ENCODE data around the gene CAMSAP3.

CAMSAP3 gene, protein sequence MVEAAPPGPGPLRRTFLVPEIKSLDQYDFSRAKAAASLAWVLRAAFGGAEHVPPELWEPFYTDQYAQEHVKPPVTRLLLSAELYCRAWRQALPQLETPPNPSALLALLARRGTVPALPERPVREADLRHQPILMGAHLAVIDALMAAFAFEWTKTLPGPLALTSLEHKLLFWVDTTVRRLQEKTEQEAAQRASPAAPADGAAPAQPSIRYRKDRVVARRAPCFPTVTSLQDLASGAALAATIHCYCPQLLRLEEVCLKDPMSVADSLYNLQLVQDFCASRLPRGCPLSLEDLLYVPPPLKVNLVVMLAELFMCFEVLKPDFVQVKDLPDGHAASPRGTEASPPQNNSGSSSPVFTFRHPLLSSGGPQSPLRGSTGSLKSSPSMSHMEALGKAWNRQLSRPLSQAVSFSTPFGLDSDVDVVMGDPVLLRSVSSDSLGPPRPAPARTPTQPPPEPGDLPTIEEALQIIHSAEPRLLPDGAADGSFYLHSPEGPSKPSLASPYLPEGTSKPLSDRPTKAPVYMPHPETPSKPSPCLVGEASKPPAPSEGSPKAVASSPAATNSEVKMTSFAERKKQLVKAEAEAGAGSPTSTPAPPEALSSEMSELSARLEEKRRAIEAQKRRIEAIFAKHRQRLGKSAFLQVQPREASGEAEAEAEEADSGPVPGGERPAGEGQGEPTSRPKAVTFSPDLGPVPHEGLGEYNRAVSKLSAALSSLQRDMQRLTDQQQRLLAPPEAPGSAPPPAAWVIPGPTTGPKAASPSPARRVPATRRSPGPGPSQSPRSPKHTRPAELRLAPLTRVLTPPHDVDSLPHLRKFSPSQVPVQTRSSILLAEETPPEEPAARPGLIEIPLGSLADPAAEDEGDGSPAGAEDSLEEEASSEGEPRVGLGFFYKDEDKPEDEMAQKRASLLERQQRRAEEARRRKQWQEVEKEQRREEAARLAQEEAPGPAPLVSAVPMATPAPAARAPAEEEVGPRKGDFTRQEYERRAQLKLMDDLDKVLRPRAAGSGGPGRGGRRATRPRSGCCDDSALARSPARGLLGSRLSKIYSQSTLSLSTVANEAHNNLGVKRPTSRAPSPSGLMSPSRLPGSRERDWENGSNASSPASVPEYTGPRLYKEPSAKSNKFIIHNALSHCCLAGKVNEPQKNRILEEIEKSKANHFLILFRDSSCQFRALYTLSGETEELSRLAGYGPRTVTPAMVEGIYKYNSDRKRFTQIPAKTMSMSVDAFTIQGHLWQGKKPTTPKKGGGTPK

GRCh38 chr19:7595466-7596133, at the start of gene CAMSAP3:
Gene CAMSAP3, plus strand, starts transcription at chr19:7595863. Its CDS starts 140 bp downstream, at chr19:7596003.
- FAIRE-seq (no peak), DNase-seq (ENCODE audit: insufficient read length, low spot score) (peak; percentile 82)

DNA sequence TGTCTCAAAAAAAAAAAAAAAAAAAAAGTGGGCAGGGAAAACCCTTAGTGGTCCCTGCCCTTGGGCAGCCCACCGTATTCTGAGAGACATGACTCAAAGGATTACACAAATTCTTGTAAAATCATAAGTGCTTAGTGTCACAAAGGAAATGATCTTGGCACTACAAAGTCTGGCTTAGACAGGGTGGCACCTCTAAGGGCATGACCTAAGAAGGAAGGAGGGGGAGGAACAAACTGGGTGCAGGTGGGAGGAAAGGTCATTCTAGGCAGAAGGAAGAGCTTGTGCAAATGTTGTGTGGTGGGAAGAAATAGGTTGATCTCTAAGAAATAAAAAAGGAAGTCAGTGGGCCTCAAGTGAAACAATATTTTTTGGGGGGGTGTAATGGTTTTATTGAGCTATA, 49.8 kb upstream of the CAMSAP3 start:
- FAIRE-seq (no peak), DNase-seq (ENCODE audit: insufficient read length, low spot score) (no peak)

- FAIRE-seq (no peak), DNase-seq (ENCODE audit: insufficient read length, low spot score) (no peak)
These were observed 48.5 kb upstream of the CAMSAP3 start for GRCh38 chr19:7547159-7547558.

DNA sequence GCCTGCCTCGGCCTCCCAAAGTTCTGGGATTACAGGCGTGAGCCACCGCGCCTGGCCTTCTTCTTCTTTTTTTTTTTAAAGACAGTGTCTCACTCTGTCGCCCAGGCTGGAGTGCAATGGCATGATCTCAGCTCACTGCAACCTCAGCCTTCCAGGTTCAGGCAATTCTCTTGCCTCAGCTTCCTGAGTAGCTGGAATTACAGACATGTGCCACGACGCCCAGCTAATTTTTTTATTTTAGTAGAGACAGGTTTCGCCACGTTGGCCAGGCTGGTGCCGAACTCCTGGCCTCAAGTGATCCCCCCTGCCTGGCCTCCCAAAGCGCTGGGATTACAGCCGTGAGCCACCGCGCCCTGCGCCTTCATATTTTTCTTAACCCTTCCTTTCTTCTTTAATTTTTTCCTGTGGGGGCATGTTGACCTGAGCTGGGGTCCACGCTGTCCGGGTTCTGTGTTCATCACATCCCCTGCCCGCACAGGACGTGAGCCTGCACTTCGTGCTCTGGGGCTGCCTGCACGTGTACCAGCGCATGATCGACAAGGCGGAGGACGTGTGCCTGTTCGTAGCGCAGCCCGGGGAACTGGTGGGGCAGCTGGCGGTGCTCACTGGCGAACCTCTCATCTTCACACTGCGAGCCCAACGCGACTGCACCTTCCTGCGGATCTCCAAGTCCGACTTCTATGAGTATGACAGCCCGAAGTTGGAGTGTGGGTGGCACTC, 46.1 kb upstream of the CAMSAP3 start:
- no peak for FAIRE-seq

DNA sequence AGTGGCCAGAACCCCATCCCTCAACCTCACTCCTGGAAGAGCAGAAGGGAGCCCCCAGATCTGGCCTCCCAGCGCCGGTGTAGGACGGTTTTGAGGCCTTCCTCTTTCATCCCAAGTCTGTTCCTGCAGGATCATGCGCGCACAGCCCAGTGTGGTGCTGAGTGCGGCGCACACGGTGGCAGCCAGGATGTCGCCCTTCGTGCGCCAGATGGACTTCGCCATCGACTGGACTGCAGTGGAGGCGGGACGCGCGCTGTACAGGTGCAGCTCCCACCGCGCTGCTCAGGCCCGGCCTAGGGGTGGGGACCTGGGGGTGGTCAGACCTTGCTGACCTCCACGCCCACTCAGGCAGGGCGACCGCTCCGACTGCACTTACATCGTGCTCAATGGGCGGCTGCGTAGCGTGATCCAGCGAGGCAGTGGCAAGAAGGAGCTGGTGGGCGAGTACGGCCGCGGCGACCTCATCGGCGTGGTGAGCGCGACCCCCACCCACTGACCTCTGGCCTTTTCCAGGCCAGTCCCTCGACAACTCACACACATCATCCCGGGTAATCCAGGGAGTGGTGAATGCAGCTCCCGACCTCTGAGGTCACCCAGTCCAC, 45.4 kb upstream of the CAMSAP3 start:
- DNase-seq (ENCODE audit: insufficient read length, low spot score) (no peak), FAIRE-seq (no peak)

More for the DNA sequence above, 46.1 kb upstream of the CAMSAP3 start:
- DNase-seq (ENCODE audit: insufficient read length, low spot score) = no peak

- FAIRE-seq (peak; percentile 54), DNase-seq (ENCODE audit: insufficient read length, low spot score) (peak; percentile 67)
These were observed 44.5 kb upstream of the CAMSAP3 start for GRCh38 chr19:7550987-7551761.

DNA sequence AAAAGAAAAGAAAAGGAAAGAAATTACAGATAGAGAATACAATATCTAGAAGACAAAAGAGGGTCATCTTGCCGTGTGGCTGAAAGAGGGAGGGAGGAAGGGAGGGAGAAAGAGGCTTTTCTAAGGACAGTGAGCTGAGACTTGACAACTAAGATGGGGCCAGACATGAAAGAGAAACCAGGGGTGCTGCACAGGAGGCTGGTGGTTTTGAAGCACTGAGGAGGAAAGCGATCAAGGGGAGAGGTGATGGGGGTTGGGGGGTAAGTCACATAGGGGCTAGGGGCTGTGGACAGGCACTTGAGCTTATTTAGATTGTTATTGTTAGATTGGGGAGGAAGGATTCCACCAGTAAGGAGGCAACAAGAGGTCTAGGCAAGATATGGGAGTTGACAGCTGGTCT, 42.9 kb upstream of the CAMSAP3 start:
- FAIRE-seq (peak; percentile 63), DNase-seq (ENCODE audit: insufficient read length, low spot score) (peak; percentile 41)

GRCh38 chr19:7554565-7554964, 41.1 kb upstream of the CAMSAP3 start:
- FAIRE-seq = no peak
- no peak for DNase-seq (ENCODE audit: insufficient read length, low spot score)

GRCh38 chr19:7554990-7555864, 40.4 kb upstream of the CAMSAP3 start:
- DNase-seq (ENCODE audit: insufficient read length, low spot score) = no peak
- no peak for FAIRE-seq

GRCh38 chr19:7556696-7557315, 38.9 kb upstream of the CAMSAP3 start:
- FAIRE-seq = no peak
- DNase-seq (ENCODE audit: insufficient read length, low spot score) = no peak

DNA sequence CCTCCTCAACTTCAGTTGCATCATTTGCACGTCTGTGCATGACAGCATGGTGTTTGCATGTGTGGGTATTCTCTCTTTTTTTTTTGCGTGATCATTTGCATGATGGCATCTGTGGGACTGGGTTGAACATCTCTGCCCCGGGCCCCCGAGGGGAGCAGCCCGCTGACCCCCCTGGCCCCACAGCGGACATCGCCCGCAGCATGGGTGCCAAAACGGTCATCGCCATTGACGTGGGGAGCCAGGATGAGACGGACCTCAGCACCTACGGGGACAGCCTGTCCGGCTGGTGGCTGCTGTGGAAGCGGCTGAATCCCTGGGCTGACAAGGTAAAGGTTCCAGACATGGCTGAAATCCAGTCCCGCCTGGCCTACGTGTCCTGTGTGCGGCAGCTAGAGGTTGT, 37.0 kb upstream of the CAMSAP3 start:
- no peak for FAIRE-seq
- no peak for DNase-seq (ENCODE audit: insufficient read length, low spot score)

DNA sequence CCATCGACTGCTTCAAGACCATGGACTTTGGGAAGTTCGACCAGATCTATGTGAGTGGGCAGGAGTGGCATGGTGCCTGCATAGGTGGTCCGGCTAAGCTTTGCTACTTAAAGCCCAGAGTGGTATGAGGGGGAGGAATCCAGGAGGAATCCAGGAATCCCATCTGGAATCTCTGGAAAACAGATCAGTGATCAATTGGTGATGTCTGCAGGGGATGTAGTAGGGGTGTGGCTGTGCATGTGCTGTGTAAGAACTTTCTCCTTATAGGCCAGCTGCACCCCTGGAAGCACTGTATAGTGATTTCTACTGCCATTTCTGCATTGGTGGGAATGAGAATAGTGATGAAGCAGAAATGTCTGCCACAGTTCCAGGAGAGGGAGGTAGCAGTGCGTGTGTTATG, 36.6 kb upstream of the CAMSAP3 start:
- no peak for DNase-seq (ENCODE audit: insufficient read length, low spot score)
- FAIRE-seq = no peak

- no peak for DNase-seq (ENCODE audit: insufficient read length, low spot score)
- FAIRE-seq = no peak
These were observed 35.4 kb upstream of the CAMSAP3 start for GRCh38 chr19:7560255-7560654.

DNA sequence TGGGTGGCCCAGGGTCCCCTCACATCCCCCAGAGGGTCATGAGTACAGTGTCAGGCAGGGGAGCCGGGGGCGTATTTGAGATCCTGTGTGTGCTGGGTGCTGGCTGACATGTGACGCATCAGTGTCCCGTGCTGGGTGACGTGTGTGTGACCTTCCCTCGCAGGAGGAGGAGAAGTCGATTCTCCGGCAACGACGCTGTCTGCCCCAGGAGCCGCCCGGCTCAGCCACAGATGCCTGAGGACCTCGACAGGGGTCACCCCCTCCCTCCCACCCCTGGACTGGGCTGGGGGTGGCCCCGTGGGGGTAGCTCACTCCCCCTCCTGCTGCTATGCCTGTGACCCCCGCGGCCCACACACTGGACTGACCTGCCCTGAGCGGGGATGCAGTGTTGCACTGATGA, 34.3 kb upstream of the CAMSAP3 start:
- DNase-seq (ENCODE audit: insufficient read length, low spot score) (no peak), FAIRE-seq (no peak)

GRCh38 chr19:7562646-7563393, 32.8 kb upstream of the CAMSAP3 start:
- DNase-seq (ENCODE audit: insufficient read length, low spot score) = no peak
- FAIRE-seq = no peak

GRCh38 chr19:7564866-7565265, 30.8 kb upstream of the CAMSAP3 start:
- DNase-seq (ENCODE audit: insufficient read length, low spot score) (no peak), FAIRE-seq (no peak)

GRCh38 chr19:7565332-7565731, 30.3 kb upstream of the CAMSAP3 start:
- DNase-seq (ENCODE audit: insufficient read length, low spot score) (no peak), FAIRE-seq (no peak)
